K562 (cell line): ENCODE measurements around the gene FUT8. TPM values are rescaled to one million over a fixed set of nuclear protein-coding genes. Genes with fewer than 3 reads are reported as not detected.
A peak's percentile ranks its signal among the peaks of the same experiment; 100 is the strongest.

Experiments
- ATAC-seq: fragments of 200-7000 bp; cut with Tn5 transposase; 3 replicates; pipeline ENCODE4 v1.9.1; 2020; ENCODE audit warnings: moderate library complexity
- BruUV-seq: library from RNA; stranded (reverse); fragments of 400-500 nt; replicated peaks from 2 replicates; lab custom pipeline; 2021; lab: Mats Ljungman, UMichigan
- CTCF ChIA-PET: fragments of 300-600 bp; formaldehyde crosslinking; extraction: SDS; loops from one replicate; lab custom pipeline; 2021; ENCODE audit warnings: low intra/inter-chr PET ratio; lab: Yijun Ruan, JAX
- POLR2A ChIA-PET: fragments of 300-600, 350-650 bp; sonication (Branson Sonifier 250); formaldehyde crosslinking; extraction: SDS; loops from one replicate; lab custom pipeline; 2021; ENCODE audit warnings: antibody characterized with exemption, inconsistent platforms; lab: Yijun Ruan, JAX
- DNase-seq, 4 experiments: peaks; one replicate each; pipeline versions ENCODE4 v3.0.0 to v3.0.0-alpha.2; 2011 to 2018; ENCODE audit warnings: low spot score in 3 of 4, mixed read lengths in 3 of 4; ENCODE audit errors: extremely low read depth in 1 of 4
- FAIRE-seq: peaks from 2 replicates; lab custom pipeline; 2011; peaks lifted over from hg19 to GRCh38; lab: Jason Lieb, UNC
- H2AFZ ChIP-seq: 2 replicates; pipeline ENCODE4 v1.6.0; 2011; ENCODE audit warnings: low read depth, low read length, control low read depth, inconsistent platforms
- H3K27ac ChIP-seq: fragments of 200-600 bp; 3 replicates; pipeline ENCODE4 v1.8.0; 2011; ENCODE audit warnings: low read depth, mild to moderate bottlenecking, control low read depth, inconsistent platforms, low read length, moderate library complexity, mixed read lengths; ENCODE audit errors: extremely low read depth
- H3K27me3 ChIP-seq, 2 experiments: fragments of 300-600 bp in 1 of 2; 2 replicates in 1 of 2; 3 replicates in 1 of 2; pipeline versions ENCODE4 v1.6.0 to v1.8.0; 2011; ENCODE audit warnings: inconsistent platforms in 2 of 2, low read length in 2 of 2, mild to moderate bottlenecking in 1 of 2, mixed read lengths in 1 of 2, moderate library complexity in 1 of 2; ENCODE audit not compliant: control insufficient read depth in 2 of 2, insufficient read depth in 2 of 2
- H3K36me3 ChIP-seq: fragments of 300-600 bp; 3 replicates; pipeline ENCODE4 v1.8.0; 2011; ENCODE audit warnings: mild to moderate bottlenecking, low read length, inconsistent platforms; ENCODE audit not compliant: control insufficient read depth, insufficient read depth
- H3K4me1 ChIP-seq, 2 experiments: fragments of 200-600 bp in 1 of 2; replicated peaks in 1 of 2; 2 replicates in 1 of 2; 3 replicates in 1 of 2; pipeline versions ENCODE4 v1.5.1 to v1.8.0; 2011; ENCODE audit warnings: inconsistent platforms in 2 of 2, low read length in 2 of 2, mild to moderate bottlenecking in 1 of 2, mixed read lengths in 1 of 2, moderate library complexity in 1 of 2; ENCODE audit not compliant: control insufficient read depth in 2 of 2, insufficient read depth in 2 of 2
- H3K4me2 ChIP-seq: 2 replicates; pipeline ENCODE4 v1.6.1; 2011; ENCODE audit warnings: low read length, control low read depth, inconsistent platforms, mixed read lengths; ENCODE audit not compliant: insufficient read depth
- H3K4me3 ChIP-seq: fragments of 200-600 bp; sonication (generic), shearing (Covaris generic); 2 replicates; pipeline ENCODE4 v1.5.1; 2016; ENCODE audit warnings: control low read depth, inconsistent platforms
- H3K79me2 ChIP-seq: fragments of 200-600 bp; 3 replicates; pipeline ENCODE4 v1.8.0; 2011; ENCODE audit warnings: low read length, inconsistent platforms; ENCODE audit not compliant: control insufficient read depth, insufficient read depth
- H3K9ac ChIP-seq, 2 experiments: 2 replicates each; pipeline versions ENCODE4 v1.6.0 to v1.6.1; 2011; ENCODE audit warnings: low read depth in 2 of 2, low read length in 2 of 2, control low read depth in 1 of 2, inconsistent platforms in 1 of 2, mild to moderate bottlenecking in 1 of 2, mixed read lengths in 1 of 2; ENCODE audit not compliant: insufficient read depth in 1 of 2
- H3K9me1 ChIP-seq: one replicate; pipeline ENCODE4 v1.6.0; 2011; ENCODE audit warnings: inconsistent platforms, mild to moderate bottlenecking, low read length, moderate library complexity; ENCODE audit not compliant: control insufficient read depth, insufficient read depth
- H3K9me3 ChIP-seq: replicated peaks from 2 replicates; pipeline ENCODE4 v1.5.1; 2011; ENCODE audit warnings: low read depth, low read length, inconsistent platforms; ENCODE audit not compliant: control insufficient read depth, insufficient read depth
- H4K20me1 ChIP-seq: replicated peaks from 2 replicates; pipeline ENCODE4 v1.6.1; 2011; ENCODE audit warnings: low read length, inconsistent platforms, mixed read lengths; ENCODE audit not compliant: control insufficient read depth, insufficient read depth
- BCL6 ChIP-seq: fragments of 250-450 bp; sonication (Bioruptor Pico); IDR thresholded peaks from 2 replicates; pipeline ENCODE4 v1.4.0; 2020
- CREM ChIP-seq: IDR thresholded peaks from 2 replicates; pipeline ENCODE4 v1.6.1; 2014; ENCODE audit warnings: antibody characterized with exemption, low read depth
- DNMT1 ChIP-seq: fragments of 450-650 bp; IDR thresholded peaks from 2 replicates; pipeline ENCODE4 v1.6.1; 2016; ENCODE audit warnings: antibody characterized with exemption, mild to moderate bottlenecking
- HNRNPLL ChIP-seq: fragments of 200-400 bp; formaldehyde crosslinking; IDR thresholded peaks from 2 replicates; pipeline ENCODE4 v1.6.1; 2017; ENCODE audit warnings: low read length, low read depth, mild to moderate bottlenecking; ENCODE audit not compliant: poor library complexity, severe bottlenecking
- MAFG ChIP-seq: fragments of 450-650 bp; conservative IDR thresholded peaks from 2 replicates; pipeline ENCODE4 v1.6.1; 2016; ENCODE audit warnings: missing genetic modification characterization, missing compliant biosample characterization
- NR1H2 ChIP-seq: sonication (generic); formaldehyde crosslinking; IDR thresholded peaks from 2 replicates; pipeline ENCODE4 v1.4.0; 2020; ENCODE audit warnings: mild to moderate bottlenecking, missing genetic modification reagents
- ZBTB8A ChIP-seq: fragments of 450-650 bp; IDR thresholded peaks from 2 replicates; pipeline ENCODE4 v1.6.1; 2018; ENCODE audit warnings: mild to moderate bottlenecking, moderate library complexity; ENCODE audit not compliant: partially characterized antibody
- WGBS: fragments of 100-300 bp; shearing (Covaris generic); methylation state at CpG from one replicate; pipeline ENCODE4 v1.1.6; 2016; ENCODE audit warnings: low coverage, mixed read lengths; ENCODE audit not compliant: insufficient coverage; ENCODE audit errors: missing lambda C conversion rate; 5-methylcytosine and 5-hydroxymethylcytosine counted together
- in situ Hi-C: fragments of 300-500 bp; cut with MboI; formaldehyde crosslinking; loops from 4 replicates; pipeline ENCODE4 v1.15.0; 2018; ENCODE audit warnings: inconsistent platforms, mixed read lengths
- intact Hi-C: fragments of 100-400 bp; cut with micrococcal nuclease; formaldehyde crosslinking; loops from 2 replicates; pipeline ENCODE4 v1.14.2; 2022
- polyA plus RNA-seq, 8 experiments: library from polyadenylated mRNA; depleted of rRNA in 4 of 8; stranded (reverse) in 5 of 8; unstranded in 3 of 8; fragments of >200 nt; fragmentation: Nextera tagmentation in 2 of 8; fragmentation: Illumina TruSeq in 1 of 8; extraction: Ambion mirVana in 2 of 8; extraction: Trizol in 1 of 8; gene quantifications; 2 replicates each; pipeline versions ENCODE4 v1.2.1 to v1.2.3, GENCODE V29; 2011 to 2014; ENCODE audit warnings: inconsistent platforms in 1 of 8, missing spikeins in 1 of 8
- total RNA-seq, 7 experiments: library from RNA; depleted of rRNA in 6 of 7; stranded (reverse); fragments of >200 nt in 6 of 7; fragmentation: Illumina TruSeq in 2 of 7; extraction: Trizol in 2 of 7; gene quantifications; 2 replicates each; pipeline versions ENCODE4 v1.2.1 to v1.2.3, GENCODE V29; 2011 to 2021; ENCODE audit warnings: low replicate concordance in 1 of 7
- TF ChIP-seq, protein P1 (sequence below), 2 experiments: fragments of 450-650 bp; conservative IDR thresholded peaks; 2 replicates each; pipeline ENCODE4 v1.6.1; 2017; ENCODE audit warnings: mild to moderate bottlenecking in 2 of 2, moderate library complexity in 2 of 2
- TF ChIP-seq, protein P2 (sequence below), 2 experiments: IDR thresholded peaks in 1 of 2; conservative IDR thresholded peaks in 1 of 2; 2 replicates each; pipeline ENCODE4 v1.6.1; 2016; ENCODE audit warnings: low read depth in 2 of 2, mild to moderate bottlenecking in 1 of 2, missing compliant biosample characterization in 1 of 2, missing genetic modification characterization in 1 of 2, moderate library complexity in 1 of 2
- TF ChIP-seq, protein P3 (sequence below), 3 experiments: fragments of 200-800 bp in 1 of 3; sonication (Bioruptor generic) in 1 of 3; sonication (generic) in 1 of 3; formaldehyde crosslinking in 1 of 3; IDR thresholded peaks; 2 replicates each; pipeline versions ENCODE4 v1.6.1 to v1.8.0; 2016 to 2022; ENCODE audit warnings: mild to moderate bottlenecking in 2 of 3, missing compliant biosample characterization in 2 of 3, missing genetic modification characterization in 2 of 3, missing genetic modification reagents in 1 of 3

Gene FUT8
- total and polyA plus RNA-seq, 9 of the 15 experiments (the other 6 are each of a cell fraction or from before 2014, with no cell fraction given) = 4.1 to 15.2 (median 7.8) TPM

DNA sequence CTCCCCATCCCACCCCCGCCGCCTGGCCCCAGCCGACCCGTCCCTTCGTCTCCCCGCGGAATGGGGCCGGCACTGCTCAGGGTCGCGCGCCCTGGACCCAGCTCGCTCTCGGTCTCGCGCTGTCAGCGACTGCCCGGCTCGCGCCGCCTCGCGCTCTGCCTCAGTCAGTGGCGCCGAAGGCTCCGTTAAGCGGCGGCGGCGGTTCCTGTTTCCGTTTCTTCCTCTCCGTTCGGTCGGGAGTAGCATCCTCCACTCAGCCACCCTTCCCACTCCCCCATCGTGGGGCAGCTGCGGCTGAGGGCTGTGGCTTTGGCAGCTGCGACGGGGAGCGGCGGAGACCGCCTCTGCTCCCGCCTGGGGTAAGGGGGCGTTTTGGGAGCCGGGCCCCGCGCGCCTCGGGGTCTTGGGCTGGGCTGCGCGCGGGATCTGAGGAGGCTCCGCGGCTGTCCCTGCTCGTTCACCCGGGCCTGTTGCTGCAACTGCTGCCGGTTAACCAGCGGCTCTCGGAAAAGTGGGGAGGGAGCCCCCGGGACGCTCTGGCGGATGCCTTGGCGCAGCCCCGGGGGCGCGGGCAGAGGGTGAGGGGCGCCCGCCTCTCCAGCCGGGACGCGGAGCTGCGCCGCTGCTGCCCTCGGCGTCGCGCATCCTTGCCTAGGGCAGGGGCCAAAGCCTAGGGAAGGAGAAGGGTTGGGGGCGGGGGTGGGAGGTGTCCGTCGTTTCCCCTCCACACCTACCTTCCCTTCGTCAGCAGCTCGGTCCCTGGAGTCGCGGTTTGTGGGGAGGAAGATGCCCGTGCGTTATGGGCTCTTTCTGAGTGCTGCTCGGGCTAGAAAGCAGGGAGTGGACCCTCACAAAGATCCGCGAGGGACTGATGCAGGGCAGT lies 567 bp downstream of the FUT8 start:
- H3K27me3 ChIP-seq = no peaks in the 10 kb centered on the region
- no peaks in the 10 kb centered on the region for H3K36me3 ChIP-seq
- H4K20me1 ChIP-seq = no peaks in the 10 kb centered on the region
- peaks cover 36% of the 10 kb centered on the region for H3K79me2 ChIP-seq
- no TSS peak for BruUV-seq
- peak overlapping the region; percentile 57 for H3K4me3 ChIP-seq
- ChIA-PET CTCF (interaction anchor here (0.6 kb wide), 1 partner anchor 183 kb away, joined by 3 read pairs; no protein-coding TSS in a partner anchor), POLR2A (no interaction called here)
- peaks cover 0 to 17% of the 10 kb centered on the region in 2 experiments; a peak in 1 of 5 replicates for H3K4me1 ChIP-seq
- 31% methylated on average over 8 of the region's 87 CpGs for WGBS
- H2AFZ ChIP-seq = no peak overlapping the region; the same call in none of the 2 replicates
- ATAC-seq = peak; percentile 76
- DNase-seq = peak in 2 of 4 experiments; percentile 6 to 54
- peak overlapping the region; percentile 44; the same call in 1 of the 3 replicates for H3K27ac ChIP-seq
- intact Hi-C loops (loop anchor here (10.0 kb wide), 2 partner anchors 188 to 652 kb away; no protein-coding TSS in a partner anchor), in situ Hi-C loops (loop anchor here (25.0 kb wide), 3 partner anchors 424 to 649 kb away; no protein-coding TSS in a partner anchor)
- H3K9ac ChIP-seq = peak overlapping the region in 1 of 2 experiments; percentile 88; a peak in 3 of 4 replicates
- FAIRE-seq = no peak
- no peaks in the 10 kb centered on the region for H3K9me3 ChIP-seq
- H3K4me2 ChIP-seq = peak overlapping the region; percentile 63
- H3K9me1 ChIP-seq = no peaks in the 10 kb centered on the region
- TF ChIP-seq BCL6 (CRISPR knock-in tag) = no peak
- TF ChIP-seq NR1H2 (CRISPR knock-in tag) = no peak
- TF ChIP-seq CREM = no peak
- no peak for TF ChIP-seq MAFG
- TF ChIP-seq, protein P1, sequence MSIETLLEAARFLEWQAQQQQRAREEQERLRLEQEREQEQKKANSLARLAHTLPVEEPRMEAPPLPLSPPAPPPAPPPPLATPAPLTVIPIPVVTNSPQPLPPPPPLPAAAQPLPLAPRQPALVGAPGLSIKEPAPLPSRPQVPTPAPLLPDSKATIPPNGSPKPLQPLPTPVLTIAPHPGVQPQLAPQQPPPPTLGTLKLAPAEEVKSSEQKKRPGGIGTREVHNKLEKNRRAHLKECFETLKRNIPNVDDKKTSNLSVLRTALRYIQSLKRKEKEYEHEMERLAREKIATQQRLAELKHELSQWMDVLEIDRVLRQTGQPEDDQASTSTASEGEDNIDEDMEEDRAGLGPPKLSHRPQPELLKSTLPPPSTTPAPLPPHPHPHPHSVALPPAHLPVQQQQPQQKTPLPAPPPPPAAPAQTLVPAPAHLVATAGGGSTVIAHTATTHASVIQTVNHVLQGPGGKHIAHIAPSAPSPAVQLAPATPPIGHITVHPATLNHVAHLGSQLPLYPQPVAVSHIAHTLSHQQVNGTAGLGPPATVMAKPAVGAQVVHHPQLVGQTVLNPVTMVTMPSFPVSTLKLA (conservative IDR thresholded peaks at IDR 0.05) = no peak
- TF ChIP-seq, protein P2, sequence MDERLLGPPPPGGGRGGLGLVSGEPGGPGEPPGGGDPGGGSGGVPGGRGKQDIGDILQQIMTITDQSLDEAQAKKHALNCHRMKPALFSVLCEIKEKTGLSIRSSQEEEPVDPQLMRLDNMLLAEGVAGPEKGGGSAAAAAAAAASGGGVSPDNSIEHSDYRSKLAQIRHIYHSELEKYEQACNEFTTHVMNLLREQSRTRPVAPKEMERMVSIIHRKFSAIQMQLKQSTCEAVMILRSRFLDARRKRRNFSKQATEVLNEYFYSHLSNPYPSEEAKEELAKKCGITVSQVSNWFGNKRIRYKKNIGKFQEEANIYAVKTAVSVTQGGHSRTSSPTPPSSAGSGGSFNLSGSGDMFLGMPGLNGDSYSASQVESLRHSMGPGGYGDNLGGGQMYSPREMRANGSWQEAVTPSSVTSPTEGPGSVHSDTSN (CRISPR knock-in tag; IDR thresholded peaks at IDR 0.05; ENCODE audit: low read depth) = no peak
- TF ChIP-seq, protein P2 (tag; conservative IDR thresholded peaks at IDR 0.05; ENCODE audit: low read depth) = no peak
- no peak for TF ChIP-seq DNMT1
- TF ChIP-seq, protein P3, sequence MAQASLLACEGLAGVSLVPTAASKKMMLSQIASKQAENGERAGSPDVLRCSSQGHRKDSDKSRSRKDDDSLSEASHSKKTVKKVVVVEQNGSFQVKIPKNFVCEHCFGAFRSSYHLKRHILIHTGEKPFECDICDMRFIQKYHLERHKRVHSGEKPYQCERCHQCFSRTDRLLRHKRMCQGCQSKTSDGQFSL (CRISPR knock-in tag; IDR thresholded peaks at IDR 0.05) = no peak
- TF ChIP-seq, protein P3 (tag; IDR thresholded peaks at IDR 0.05) = no peak
- TF ChIP-seq ZBTB8A = no peak
- no peak for TF ChIP-seq HNRNPLL
